Kidney epithelial cell (primary cell): ENCODE data around the gene MORN2. TPM values are rescaled to one million over a fixed set of nuclear protein-coding genes. Genes with fewer than 3 reads are reported as not detected.

ENCODE experiments used
- DNase-seq: peaks from one replicate; pipeline ENCODE4 v3.0.0-alpha.2; 2010; ENCODE audit warnings: low read depth
- H3K27me3 ChIP-seq: 2 replicates; pipeline ENCODE4 v1.6.0; 2011; ENCODE audit warnings: low read length; ENCODE audit not compliant: control insufficient read depth, insufficient read depth
- H3K36me3 ChIP-seq: 2 replicates; pipeline ENCODE4 v1.5.1; 2011; ENCODE audit warnings: low read length; ENCODE audit not compliant: control insufficient read depth, insufficient read depth
- H3K4me3 ChIP-seq: 2 replicates; pipeline ENCODE4 v1.5.1; 2011; ENCODE audit warnings: low read depth, mild to moderate bottlenecking, control low read depth, low read length
- total RNA-seq: library from RNA; depleted of rRNA; stranded (reverse); fragments of >200 nt; gene quantifications from 2 replicates; pipeline ENCODE4 v1.2.3, GENCODE V29; 2015
- TF ChIP-seq, protein P1 (sequence below): IDR thresholded peaks from 2 replicates; pipeline ENCODE4 v1.5.1; 2011; ENCODE audit warnings: mild to moderate bottlenecking, moderate library complexity, low read length, control low read depth, inconsistent platforms; ENCODE audit not compliant: insufficient read depth, poor library complexity, severe bottlenecking

MORN2 gene
- total RNA-seq, 1 donor from 2014 or later = 22.7 TPM

DNA sequence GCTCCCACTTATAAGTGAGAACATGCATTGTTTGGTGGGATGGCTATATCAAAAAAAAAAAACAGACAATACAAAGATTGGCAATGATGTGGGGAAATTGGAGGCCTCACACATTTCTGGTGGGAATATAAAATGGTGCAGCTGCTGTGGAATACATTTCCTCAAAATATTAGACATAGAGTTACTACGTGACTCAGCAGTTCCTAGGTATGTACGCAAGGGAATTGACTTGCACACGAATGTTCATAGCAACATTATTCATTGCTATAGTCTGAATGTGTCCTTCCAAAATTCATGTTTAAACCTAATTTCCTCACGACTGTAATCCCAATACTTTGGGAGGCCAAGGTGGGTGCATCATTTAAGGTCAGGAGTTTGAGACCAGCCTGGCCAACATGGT, 11.6 kb downstream of the MORN2 start:
- TF ChIP-seq, protein P1, sequence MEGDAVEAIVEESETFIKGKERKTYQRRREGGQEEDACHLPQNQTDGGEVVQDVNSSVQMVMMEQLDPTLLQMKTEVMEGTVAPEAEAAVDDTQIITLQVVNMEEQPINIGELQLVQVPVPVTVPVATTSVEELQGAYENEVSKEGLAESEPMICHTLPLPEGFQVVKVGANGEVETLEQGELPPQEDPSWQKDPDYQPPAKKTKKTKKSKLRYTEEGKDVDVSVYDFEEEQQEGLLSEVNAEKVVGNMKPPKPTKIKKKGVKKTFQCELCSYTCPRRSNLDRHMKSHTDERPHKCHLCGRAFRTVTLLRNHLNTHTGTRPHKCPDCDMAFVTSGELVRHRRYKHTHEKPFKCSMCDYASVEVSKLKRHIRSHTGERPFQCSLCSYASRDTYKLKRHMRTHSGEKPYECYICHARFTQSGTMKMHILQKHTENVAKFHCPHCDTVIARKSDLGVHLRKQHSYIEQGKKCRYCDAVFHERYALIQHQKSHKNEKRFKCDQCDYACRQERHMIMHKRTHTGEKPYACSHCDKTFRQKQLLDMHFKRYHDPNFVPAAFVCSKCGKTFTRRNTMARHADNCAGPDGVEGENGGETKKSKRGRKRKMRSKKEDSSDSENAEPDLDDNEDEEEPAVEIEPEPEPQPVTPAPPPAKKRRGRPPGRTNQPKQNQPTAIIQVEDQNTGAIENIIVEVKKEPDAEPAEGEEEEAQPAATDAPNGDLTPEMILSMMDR = no peak

DNA sequence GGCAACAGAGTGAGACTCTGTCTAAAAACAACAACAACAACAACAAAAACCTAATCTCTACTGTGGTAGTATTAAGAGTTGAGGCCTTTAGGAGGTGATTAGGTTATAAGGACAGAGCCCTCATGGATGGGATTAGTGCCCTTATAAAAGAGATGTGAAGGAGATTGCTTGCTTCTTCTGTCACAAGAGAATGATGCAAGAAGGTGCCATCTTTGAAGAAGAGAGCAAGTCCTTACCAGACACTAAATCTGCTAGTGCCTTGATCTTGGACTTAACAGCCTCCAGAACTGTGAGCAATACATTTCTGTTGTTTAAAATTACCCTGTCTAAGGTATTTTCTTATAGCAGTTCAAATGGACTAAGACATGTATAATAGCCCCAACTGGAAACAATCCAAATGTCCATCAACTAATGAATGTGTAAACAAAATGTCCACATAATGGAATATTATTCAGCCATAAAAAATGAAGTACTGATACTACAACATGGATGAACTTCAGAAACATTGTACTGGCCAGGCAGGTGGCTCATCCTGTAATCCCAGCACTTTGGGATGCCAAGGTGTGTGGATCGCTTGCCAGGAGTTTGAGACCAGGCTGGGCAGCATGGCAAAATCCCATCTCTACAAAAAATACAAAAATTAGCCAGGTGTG, 12.3 kb downstream of the MORN2 start:
- Histone ChIP-seq H3K27me3 (no peaks in the 10 kb centered on the region), H3K36me3 (no peaks in the 10 kb centered on the region), H3K4me3 (no peak overlapping the region)
- TF ChIP-seq, protein P1 = no peak
- no peak for DNase-seq

More for the DNA sequence above, 11.6 kb downstream of the MORN2 start:
- Histone ChIP-seq H3K27me3 (no peaks in the 10 kb centered on the region), H3K36me3 (no peaks in the 10 kb centered on the region), H3K4me3 (no peak overlapping the region)
- no peak for DNase-seq

DNA sequence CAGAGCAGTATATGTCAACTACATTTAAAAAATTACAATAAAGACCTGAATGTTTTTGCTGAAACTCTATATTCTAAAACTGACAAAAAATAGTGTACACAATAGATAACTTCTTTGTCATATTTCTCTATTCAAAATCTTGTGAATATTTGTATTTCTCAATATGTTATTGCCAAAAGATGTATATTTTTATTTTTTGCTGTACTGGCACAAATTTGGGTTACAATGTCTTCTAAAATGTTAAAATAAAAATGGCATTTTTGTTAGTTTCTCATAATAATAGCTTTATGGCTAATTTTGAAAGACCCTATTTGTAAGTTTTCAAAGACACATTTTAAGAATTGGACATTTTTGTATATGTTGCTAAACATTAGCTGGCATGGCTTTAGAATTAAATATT, 13.3 kb downstream of the MORN2 start:
- TF ChIP-seq, protein P1 = no peak
- no peak for DNase-seq
- Histone ChIP-seq H3K36me3 (no peaks in the 10 kb centered on the region), H3K4me3 (no peak overlapping the region), H3K27me3 (no peaks in the 10 kb centered on the region)

DNA sequence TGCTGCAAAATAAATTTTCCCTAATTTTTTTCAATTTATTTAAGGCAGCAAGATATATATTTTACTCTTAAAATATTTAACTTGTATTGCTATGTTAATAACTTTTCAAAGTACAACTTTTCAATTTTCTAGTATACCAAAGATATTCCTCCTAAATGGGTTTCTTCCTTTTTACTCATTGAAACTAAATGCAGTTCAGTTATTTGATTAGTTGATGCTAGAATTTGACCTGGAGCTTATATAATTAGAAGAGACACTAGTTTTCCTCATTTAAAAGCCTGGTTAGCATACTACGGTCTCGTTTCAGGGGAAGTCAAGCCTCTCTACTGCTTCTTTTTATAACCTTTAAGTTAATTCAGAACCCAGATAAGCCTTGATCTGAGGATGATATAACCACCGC, 13.8 kb downstream of the MORN2 start, which contains the start of gene ARHGEF33:
Gene ARHGEF33, plus strand, starts transcription at position 301 of the 400 bp plus-strand sequence. CDS start 29,573 bp downstream, outside the sequence.
- Histone ChIP-seq H3K4me3 (no peak within 1 kb of the TSS), H3K27me3 (no peaks in the 10 kb centered on the region), H3K36me3 (no peaks in the 10 kb centered on the region)
- no peak for DNase-seq
- TF ChIP-seq, protein P1 = no peak

DNA sequence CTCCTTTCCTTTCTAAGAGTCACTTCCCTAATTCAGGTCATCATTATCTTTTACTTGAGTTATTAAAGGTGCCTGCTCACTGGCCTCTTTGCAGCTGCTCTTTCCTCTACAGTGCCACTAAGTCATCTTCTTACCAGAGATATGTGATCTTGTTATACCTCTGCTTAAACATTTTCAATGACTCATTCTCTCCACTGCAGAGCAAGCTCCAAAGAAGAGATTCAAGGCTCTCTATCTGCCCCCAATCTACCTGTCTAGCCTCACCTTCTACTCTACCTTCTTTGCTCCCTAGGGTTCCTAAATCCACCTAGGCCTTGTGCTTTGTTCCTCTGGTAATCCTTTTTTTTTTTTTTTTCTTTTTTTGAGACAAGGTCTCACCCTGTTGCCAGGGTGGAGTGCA, 17.0 kb downstream of the MORN2 start:
- no peak for DNase-seq
- H3K27me3 ChIP-seq = no peaks in the 10 kb centered on the region
- TF ChIP-seq, protein P1 = no peak
- no peak overlapping the region for H3K4me3 ChIP-seq
- H3K36me3 ChIP-seq = no peaks in the 10 kb centered on the region

DNA sequence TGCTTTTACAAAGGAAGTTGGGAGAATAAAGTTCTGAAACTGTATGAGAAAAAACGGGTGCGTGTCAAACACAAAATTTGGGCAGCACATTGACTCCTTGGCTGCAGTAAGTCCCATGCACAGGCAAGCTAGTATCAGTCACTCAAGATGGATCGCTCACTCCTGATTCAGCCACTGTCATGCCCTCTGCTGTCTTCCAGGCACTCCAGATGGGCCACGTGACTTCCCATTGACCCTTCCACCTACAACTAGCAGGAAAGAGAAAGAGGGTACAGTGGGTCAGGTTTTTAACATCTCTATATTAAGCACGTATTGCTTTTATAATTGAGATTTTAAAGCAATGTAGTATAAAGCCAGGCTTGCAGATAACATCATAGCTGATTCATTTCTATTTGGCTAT, 22.5 kb downstream of the MORN2 start:
- DNase-seq = no peak
- H3K4me3 ChIP-seq = no peak overlapping the region
- H3K27me3 ChIP-seq = no peaks in the 10 kb centered on the region
- H3K36me3 ChIP-seq = no peaks in the 10 kb centered on the region
- TF ChIP-seq, protein P1 = no peak
